ENCODE results near the gene ZNF366.

ZNF366 gene

DNA sequence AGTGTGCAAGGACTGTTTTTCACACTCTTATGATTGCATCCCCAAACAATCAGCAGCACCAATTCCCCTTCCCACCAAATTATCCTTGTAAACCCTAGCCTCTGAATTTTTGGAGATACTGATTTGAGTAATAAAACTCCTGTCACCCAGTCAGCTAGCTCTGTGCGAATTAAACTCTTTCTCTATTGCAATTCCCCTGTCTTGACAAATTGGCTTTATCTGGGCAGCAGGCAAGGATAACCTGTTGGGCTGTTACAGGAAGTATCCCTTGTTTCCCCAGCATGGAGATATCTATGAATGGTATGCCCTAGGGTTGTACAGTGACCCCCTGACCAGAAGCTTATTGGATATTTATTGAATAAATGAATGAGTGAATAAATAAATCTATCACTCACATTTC is 106.3 kb downstream of the ZNF366 start:
- DNase-seq = no peak

DNA sequence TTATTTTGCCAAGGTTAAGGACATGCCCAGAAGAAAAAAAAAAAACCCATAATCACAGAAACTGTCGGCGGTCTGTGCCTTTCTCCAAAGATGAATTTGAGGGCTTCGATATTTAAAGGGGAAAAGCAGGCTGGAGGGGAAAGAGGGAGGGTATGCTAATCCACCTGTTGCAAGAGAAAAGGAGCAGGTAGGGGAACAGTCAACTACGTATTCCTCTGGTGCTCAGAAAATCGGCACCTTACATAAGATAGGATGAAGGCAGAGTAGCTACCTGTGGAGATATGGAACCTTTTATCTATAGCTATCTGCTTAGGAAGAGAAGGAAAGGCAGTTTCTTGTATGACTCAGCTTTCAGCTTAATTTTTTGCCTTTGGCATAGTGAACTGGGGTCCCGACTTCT is 109.4 kb downstream of the ZNF366 start:
- no peak for DNase-seq

- no peak for DNase-seq
Measured at GRCh38 chr5:72394688-72395087, 112.5 kb downstream of the ZNF366 start.

GRCh38 chr5:72393052-72393451 is 114.2 kb downstream of the ZNF366 start:
- DNase-seq = no peak
